ENCODE measurements around the gene SPRN. TPM values are rescaled to one million over a fixed set of nuclear protein-coding genes. Genes with fewer than 3 reads are reported as not detected.
"Not testable (repeated sequence)": the region's sequence is repeated elsewhere in the genome, so short reads cannot be mapped to it uniquely, and the experiment has no call there.

Gene SPRN
- total and polyA plus RNA-seq, 2 donors from 2014 or later: not detected

GRCh38 chr10:133377818-133378250 lies 46.6 kb downstream of the SPRN start:
- DNase-seq (no peak), FAIRE-seq (no peak)
- Histone ChIP-seq H3K27ac (ENCODE audit: low read depth in 2 of 2, low read length in 2 of 2) (peak overlapping the region; percentile 67 to 83), H3K36me3 (ENCODE audit: control insufficient read depth in 2 of 3, insufficient read depth in 3 of 3, low read length in 3 of 3) (peaks cover 0 to 5% (median 0%) of the 10 kb centered on the region in 3 donors), H3K4me1 (ENCODE audit: control insufficient read depth in 2 of 3, insufficient read depth in 2 of 3, low read depth in 1 of 3, low read length in 3 of 3) (peaks cover 0 to 10% (median 0%) of the 10 kb centered on the region in 3 donors), H3K9ac (ENCODE audit: low read length in 3 of 3) (peak overlapping the region in 2 of 3 donors; percentile 65 to 80), H3K27me3 (ENCODE audit: control insufficient read depth, insufficient read depth, low read length) (no peaks in the 10 kb centered on the region), H3K9me3 (ENCODE audit: control insufficient read depth in 2 of 3, insufficient read depth in 1 of 3, low read length in 3 of 3) (no peaks in the 10 kb centered on the region), H3K4me3 (ENCODE audit: low read length in 3 of 3) (peak overlapping the region; percentile 57 to 77 (median 70))
- no peak for TF ChIP-seq CTCF (IDR thresholded peaks at IDR 0.05; ENCODE audit: borderline replicate concordance, extremely low read depth, insufficient read depth)
- intact Hi-C loops (cut with DNase I): no loop called here

- H3K27me3 ChIP-seq (ENCODE audit: control insufficient read depth, insufficient read depth, low read length): no peaks in the 10 kb centered on the region
- peaks cover 0 to 5% (median 0%) of the 10 kb centered on the region in 3 donors for H3K36me3 ChIP-seq (ENCODE audit: control insufficient read depth in 2 of 3, insufficient read depth in 3 of 3, low read length in 3 of 3)
- peaks cover 0 to 11% (median 0%) of the 10 kb centered on the region in 3 donors for H3K4me1 ChIP-seq (ENCODE audit: control insufficient read depth in 2 of 3, insufficient read depth in 2 of 3, low read depth in 1 of 3, low read length in 3 of 3)
- DNase-seq (peak in 1 of 5 donors; percentile 71), FAIRE-seq (no peak)
- intact Hi-C loops (cut with DNase I): no loop called here
- no peak for TF ChIP-seq CTCF (IDR thresholded peaks at IDR 0.05; ENCODE audit: borderline replicate concordance, extremely low read depth, insufficient read depth)
- no peak overlapping the region for H3K27ac ChIP-seq (ENCODE audit: low read depth in 2 of 2, low read length in 2 of 2)
- peak overlapping the region in 1 of 3 donors; percentile 70 for H3K4me3 ChIP-seq (ENCODE audit: low read length in 3 of 3)
- no peaks in the 10 kb centered on the region for H3K9me3 ChIP-seq (ENCODE audit: control insufficient read depth in 2 of 3, insufficient read depth in 1 of 3, low read length in 3 of 3)
- no peak overlapping the region for H3K9ac ChIP-seq (ENCODE audit: low read length in 3 of 3)
These were observed 47.2 kb downstream of the SPRN start for GRCh38 chr10:133377025-133377817.

GRCh38 chr10:133376183-133376582 lies 48.2 kb downstream of the SPRN start:
- H3K36me3 ChIP-seq (ENCODE audit: control insufficient read depth in 2 of 3, insufficient read depth in 3 of 3, low read length in 3 of 3); H3K27me3 ChIP-seq (ENCODE audit: control insufficient read depth, insufficient read depth, low read length); H3K27ac ChIP-seq (ENCODE audit: low read depth in 2 of 2, low read length in 2 of 2); H3K4me3 ChIP-seq (ENCODE audit: low read length in 3 of 3); H3K9ac ChIP-seq (ENCODE audit: low read length in 3 of 3); FAIRE-seq; H3K9me3 ChIP-seq (ENCODE audit: control insufficient read depth in 2 of 3, insufficient read depth in 1 of 3, low read length in 3 of 3); intact Hi-C loops (cut with DNase I); DNase-seq: not testable (repeated sequence)
- H3K4me1 ChIP-seq (ENCODE audit: control insufficient read depth in 2 of 3, insufficient read depth in 2 of 3, low read depth in 1 of 3, low read length in 3 of 3): peaks cover 0 to 14% (median 0%) of the 10 kb centered on the region in 3 donors

GRCh38 chr10:133375357-133376115 lies 48.9 kb downstream of the SPRN start:
- no peak for TF ChIP-seq CTCF (IDR thresholded peaks at IDR 0.05; ENCODE audit: borderline replicate concordance, extremely low read depth, insufficient read depth)
- no peak for FAIRE-seq
- intact Hi-C loops (cut with DNase I): no loop called here

More at GRCh38 chr10:133375357-133376115, 48.9 kb downstream of the SPRN start:
- DNase-seq: no peak
- Histone ChIP-seq H3K9me3 (ENCODE audit: control insufficient read depth in 2 of 3, insufficient read depth in 1 of 3, low read length in 3 of 3) (no peaks in the 10 kb centered on the region), H3K9ac (ENCODE audit: low read length in 3 of 3) (no peak overlapping the region), H3K4me3 (ENCODE audit: low read length in 3 of 3) (no peak overlapping the region), H3K27me3 (ENCODE audit: control insufficient read depth, insufficient read depth, low read length) (no peaks in the 10 kb centered on the region), H3K4me1 (ENCODE audit: control insufficient read depth in 2 of 3, insufficient read depth in 2 of 3, low read depth in 1 of 3, low read length in 3 of 3) (peaks cover 0 to 14% (median 0%) of the 10 kb centered on the region in 3 donors), H3K27ac (ENCODE audit: low read depth in 2 of 2, low read length in 2 of 2) (no peak overlapping the region), H3K36me3 (ENCODE audit: control insufficient read depth in 2 of 3, insufficient read depth in 3 of 3, low read length in 3 of 3) (peaks cover 0 to 2% (median under 1%) of the 10 kb centered on the region in 3 donors)
